T47D (cell line): ENCODE results near the gene ZNF827.
A peak's percentile ranks its signal among the peaks of the same experiment; 100 is the strongest.

ENCODE experiments used
- DNase-seq, 2 experiments: peaks; one replicate each; pipeline versions ENCODE4 v3.0.0 to v3.0.0-alpha.2; 2011 to 2012; ENCODE audit warnings: low read depth in 1 of 2, low spot score in 1 of 2
- JUND ChIP-seq: IDR thresholded peaks from 2 replicates; pipeline ENCODE4 v1.6.1; 2012; ENCODE audit warnings: low read depth
- in situ Hi-C: cut with HindIII; loops from 2 replicates; pipeline ENCODE4 v1.10.0; 2016; ENCODE audit warnings: low sequenced_read_pairs, low pct_unique_long_range_greater_than_20kb

ZNF827 gene

DNA sequence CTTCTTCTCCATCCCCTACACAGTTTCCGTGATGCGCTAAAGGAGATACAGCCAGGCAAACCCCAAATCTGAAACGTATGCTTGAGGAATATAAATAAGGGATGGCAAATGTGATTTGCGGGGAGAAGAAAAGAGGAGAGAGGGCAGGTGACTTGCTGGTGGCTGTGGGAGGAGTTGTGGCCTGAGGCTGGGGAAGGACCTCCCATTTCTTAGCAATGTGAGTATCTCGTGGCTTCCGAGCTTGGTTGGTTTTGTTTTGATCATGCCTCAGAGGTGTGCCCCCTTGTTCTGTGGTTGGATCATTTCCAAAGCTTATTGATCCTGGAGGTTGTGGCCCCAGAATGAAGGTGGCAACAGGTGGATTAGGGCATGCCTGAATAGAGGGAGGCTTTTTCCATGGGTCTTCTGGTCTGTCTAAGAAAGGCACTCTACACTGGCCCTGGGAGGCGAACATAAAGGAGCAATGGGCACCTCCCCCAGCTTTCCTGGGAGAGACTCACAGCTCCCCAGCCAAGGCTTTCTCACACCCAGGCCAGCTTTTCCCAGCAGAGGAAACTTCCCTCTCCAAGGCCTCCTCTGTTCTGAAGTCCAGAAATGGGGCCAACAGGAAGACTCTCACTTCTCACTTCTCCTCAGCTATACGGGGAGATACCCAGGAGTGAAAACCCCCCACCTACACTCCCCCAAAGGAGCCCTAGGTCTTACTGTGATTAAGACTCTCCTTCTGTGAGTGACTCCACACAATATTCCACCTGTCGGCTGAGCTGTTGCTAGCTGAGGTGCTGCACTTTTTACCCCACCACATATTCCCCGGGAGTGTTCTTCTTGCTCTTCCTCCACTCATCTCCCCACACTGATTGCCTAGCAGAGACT is 218.6 kb downstream of the ZNF827 start:
- no peak for DNase-seq
- in situ Hi-C loops: no loop called here
- TF ChIP-seq JUND: no peak

DNA sequence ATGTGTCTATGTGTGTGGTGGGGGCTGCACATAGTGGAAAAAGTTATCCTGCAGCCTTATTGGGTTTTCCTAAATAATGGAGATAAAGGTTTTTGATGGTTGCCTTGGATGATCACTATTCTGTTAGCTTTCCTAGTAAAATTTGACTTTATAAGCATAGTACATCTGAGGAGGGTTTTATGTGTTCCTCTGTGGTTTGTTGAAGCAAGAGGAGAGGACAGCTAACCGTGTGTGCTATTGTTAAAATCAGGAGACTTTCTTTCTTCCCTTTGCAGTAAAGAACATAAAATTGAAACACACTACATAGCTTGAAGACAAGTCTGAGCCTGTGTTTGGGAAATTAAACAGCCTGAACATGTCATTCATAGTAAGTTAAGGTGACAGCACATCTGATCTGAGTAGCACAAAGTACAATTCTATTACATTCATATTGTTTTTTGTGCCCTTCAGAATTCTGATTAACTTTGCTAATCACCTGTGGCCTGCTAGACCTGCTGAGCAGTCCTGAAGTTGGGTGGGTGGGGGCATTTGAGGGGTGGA is 221.9 kb downstream of the ZNF827 start:
- no peak for DNase-seq
- in situ Hi-C loops: no loop called here
- no peak for TF ChIP-seq JUND

DNA sequence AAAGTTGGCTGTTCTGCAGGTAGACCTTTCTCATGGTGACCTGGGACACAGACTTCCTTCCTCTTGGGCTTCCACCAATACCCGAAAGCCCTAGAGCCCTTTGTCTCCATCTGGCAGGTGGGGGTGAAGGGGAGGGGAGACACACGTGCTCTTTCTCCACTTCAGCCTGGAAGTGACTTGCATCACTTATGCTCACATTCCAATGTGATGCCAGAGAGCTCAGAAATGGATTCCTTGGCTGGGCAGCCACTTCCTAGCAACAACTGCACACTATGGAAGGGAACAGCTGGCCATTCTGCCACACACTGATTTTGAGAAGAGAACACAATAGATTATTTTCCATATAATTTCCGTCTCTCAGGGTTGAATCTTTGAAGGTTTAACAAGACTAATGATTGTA is 222.4 kb downstream of the ZNF827 start:
- in situ Hi-C loops: no loop called here
- no peak for DNase-seq
- no peak for TF ChIP-seq JUND

DNA sequence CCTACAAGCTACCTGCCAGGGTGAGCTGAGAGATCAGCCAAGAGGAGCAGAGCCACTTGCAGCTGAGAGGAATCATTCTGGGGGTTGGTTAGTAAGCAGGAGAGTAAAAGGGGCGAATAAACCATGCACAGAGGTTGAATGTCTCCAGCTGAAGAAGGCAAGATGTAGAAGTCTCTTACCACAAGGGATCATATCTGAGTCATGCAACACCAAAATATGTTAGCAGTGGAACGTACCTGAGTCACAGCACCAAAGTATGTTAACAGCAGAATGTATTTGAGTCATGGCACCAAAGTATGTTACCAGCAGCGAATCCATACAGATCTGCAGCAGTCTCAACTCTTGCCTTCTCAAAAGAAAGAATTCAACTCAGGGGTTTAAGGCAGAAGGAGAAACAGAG is 228.8 kb downstream of the ZNF827 start:
- in situ Hi-C loops: no loop called here
- no peak for DNase-seq
- TF ChIP-seq JUND: no peak

DNA sequence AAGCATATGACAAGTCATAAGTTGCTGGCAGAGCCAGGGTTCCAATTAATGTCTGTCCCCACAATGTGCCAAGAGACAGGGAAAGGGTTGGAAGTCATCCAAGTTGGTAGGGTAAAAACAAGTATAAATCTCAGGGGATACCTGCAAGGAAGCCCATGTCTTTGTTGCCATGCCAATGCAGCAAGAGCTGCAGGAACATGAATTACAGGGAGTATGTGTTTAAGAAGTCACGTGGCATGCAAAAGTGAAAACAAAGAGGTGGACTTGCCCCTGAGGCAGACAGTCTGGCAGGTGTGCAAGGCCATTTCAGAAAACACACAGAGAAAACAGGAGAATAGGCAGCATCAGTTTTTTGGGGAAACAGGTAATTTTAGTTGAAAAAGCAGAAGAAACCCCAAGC is 229.3 kb downstream of the ZNF827 start:
- DNase-seq: peak in 1 of 2 experiments; percentile 68
- in situ Hi-C loops: no loop called here
- TF ChIP-seq JUND: no peak
